DOHH2 (cell line): ENCODE data around the gene CTIF.

ENCODE experiments used
- H3F3A ChIP-seq: fragments of 200-600 bp; sonication (generic), shearing (Covaris generic); 2 replicates; pipeline ENCODE4 v1.6.0; 2016; ENCODE audit warnings: antibody characterized with exemption, mild to moderate bottlenecking; ENCODE audit not compliant: control insufficient read depth, insufficient read depth
- H3K27ac ChIP-seq: fragments of 200-600 bp; sonication (generic); 2 replicates; pipeline ENCODE4 v1.5.1; 2014; ENCODE audit warnings: low read depth, mild to moderate bottlenecking, low read length, moderate library complexity
- H3K27me3 ChIP-seq: fragments of 200-600 bp; sonication (generic); 2 replicates; pipeline ENCODE4 v1.6.1; 2014; ENCODE audit warnings: mild to moderate bottlenecking, low read length, mixed read lengths; ENCODE audit not compliant: control insufficient read depth
- H3K36me3 ChIP-seq: fragments of 200-600 bp; sonication (generic); 2 replicates; pipeline ENCODE4 v1.6.1; 2014; ENCODE audit warnings: mild to moderate bottlenecking, low read length, moderate library complexity, mixed read lengths; ENCODE audit not compliant: control insufficient read depth
- H3K4me1 ChIP-seq: fragments of 200-600 bp; sonication (generic); 2 replicates; pipeline ENCODE4 v1.6.1; 2014; ENCODE audit warnings: mild to moderate bottlenecking, low read length, mixed read lengths; ENCODE audit not compliant: control insufficient read depth
- H3K4me2 ChIP-seq: fragments of 200-600 bp; sonication (generic); 2 replicates; pipeline ENCODE4 v1.6.0; 2014; ENCODE audit warnings: mild to moderate bottlenecking, low read length, moderate library complexity
- H3K4me3 ChIP-seq: fragments of 200-600 bp; sonication (generic); 2 replicates; pipeline ENCODE4 v1.5.1; 2014; ENCODE audit warnings: mild to moderate bottlenecking, low read length, mixed read lengths
- H3K79me2 ChIP-seq: fragments of 200-600 bp; sonication (generic); 2 replicates; pipeline ENCODE4 v1.6.1; 2014; ENCODE audit warnings: mild to moderate bottlenecking, low read length, mixed read lengths; ENCODE audit not compliant: control insufficient read depth
- H3K9me2 ChIP-seq: fragments of 200-600 bp; sonication (generic); replicated peaks from 2 replicates; pipeline ENCODE4 v1.6.1; 2014; ENCODE audit warnings: mild to moderate bottlenecking, low read length, mixed read lengths; ENCODE audit not compliant: control insufficient read depth
- H3K9me3 ChIP-seq: fragments of 200-600 bp; sonication (generic); 2 replicates; pipeline ENCODE4 v1.6.1; 2014; ENCODE audit warnings: antibody characterized with exemption, low read length, mixed read lengths; ENCODE audit not compliant: control insufficient read depth, insufficient read depth
- H4K20me1 ChIP-seq: fragments of 200-600 bp; sonication (generic); 2 replicates; pipeline ENCODE4 v1.6.0; 2014; ENCODE audit warnings: low read depth, mild to moderate bottlenecking, antibody characterized with exemption, low read length, moderate library complexity; ENCODE audit not compliant: control insufficient read depth, insufficient read depth
- EZH2phosphoT487 ChIP-seq: fragments of 200-600 bp; sonication (generic); IDR thresholded peaks from 2 replicates; pipeline ENCODE4 v1.6.1; 2017; ENCODE audit warnings: borderline replicate concordance, mild to moderate bottlenecking, antibody characterized with exemption, low read length, moderate library complexity, mixed read lengths
- TF ChIP-seq, protein P1 (sequence below): fragments of 200-600 bp; sonication (generic); IDR thresholded peaks from one replicate; pipeline ENCODE4 v1.5.1; 2014; ENCODE audit warnings: antibody characterized with exemption, mild to moderate bottlenecking, low read depth, low read length; ENCODE audit not compliant: poor library complexity, severe bottlenecking

CTIF gene

DNA sequence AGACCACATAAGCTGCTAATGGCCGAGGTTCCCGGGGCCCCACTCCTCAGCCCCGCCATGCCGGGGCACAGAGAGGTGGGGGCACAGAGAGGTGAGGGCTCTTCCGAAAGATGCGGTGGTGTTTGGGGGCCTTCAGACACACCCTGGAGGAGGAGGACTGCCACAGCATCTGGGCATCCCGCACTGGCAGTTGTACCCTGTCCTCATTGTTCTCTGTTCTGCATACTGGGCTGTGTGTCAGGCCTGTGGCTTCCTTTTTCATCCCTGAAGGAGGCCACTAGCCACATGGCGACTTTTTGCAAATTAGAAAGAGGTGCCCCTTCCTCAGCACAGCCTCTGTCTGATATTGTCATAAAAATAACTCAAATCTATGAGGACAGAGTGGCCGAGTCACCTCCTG lies 150.1 kb downstream of the CTIF start:
- TF ChIP-seq, protein P1, sequence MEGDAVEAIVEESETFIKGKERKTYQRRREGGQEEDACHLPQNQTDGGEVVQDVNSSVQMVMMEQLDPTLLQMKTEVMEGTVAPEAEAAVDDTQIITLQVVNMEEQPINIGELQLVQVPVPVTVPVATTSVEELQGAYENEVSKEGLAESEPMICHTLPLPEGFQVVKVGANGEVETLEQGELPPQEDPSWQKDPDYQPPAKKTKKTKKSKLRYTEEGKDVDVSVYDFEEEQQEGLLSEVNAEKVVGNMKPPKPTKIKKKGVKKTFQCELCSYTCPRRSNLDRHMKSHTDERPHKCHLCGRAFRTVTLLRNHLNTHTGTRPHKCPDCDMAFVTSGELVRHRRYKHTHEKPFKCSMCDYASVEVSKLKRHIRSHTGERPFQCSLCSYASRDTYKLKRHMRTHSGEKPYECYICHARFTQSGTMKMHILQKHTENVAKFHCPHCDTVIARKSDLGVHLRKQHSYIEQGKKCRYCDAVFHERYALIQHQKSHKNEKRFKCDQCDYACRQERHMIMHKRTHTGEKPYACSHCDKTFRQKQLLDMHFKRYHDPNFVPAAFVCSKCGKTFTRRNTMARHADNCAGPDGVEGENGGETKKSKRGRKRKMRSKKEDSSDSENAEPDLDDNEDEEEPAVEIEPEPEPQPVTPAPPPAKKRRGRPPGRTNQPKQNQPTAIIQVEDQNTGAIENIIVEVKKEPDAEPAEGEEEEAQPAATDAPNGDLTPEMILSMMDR, result no peak
- no peak for TF ChIP-seq EZH2phosphoT487
- H3K4me2 ChIP-seq, result no peak overlapping the region
- no peaks in the 10 kb centered on the region for H3K79me2 ChIP-seq

DNA sequence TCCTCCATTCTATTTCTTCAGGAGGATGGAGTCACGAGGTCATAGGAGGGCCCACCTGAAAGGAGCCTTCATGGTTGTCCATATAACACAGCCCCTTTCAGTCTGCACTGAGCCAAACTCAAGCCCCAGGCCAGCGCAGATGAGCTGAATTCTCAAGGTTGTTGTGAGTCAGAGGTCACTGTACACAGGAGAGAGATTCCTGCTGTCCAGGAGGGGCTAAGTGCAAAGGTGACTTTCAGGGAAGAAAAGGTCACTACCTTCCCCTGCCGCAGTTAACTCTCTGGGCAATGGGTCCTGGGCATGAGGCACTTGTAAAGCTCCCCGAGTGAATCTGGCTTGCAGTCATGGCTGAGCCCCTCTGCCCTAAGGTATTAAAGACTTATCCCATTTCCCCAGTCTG lies 150.7 kb downstream of the CTIF start:
- Histone ChIP-seq H4K20me1 (no peaks in the 10 kb centered on the region), H3K27me3 (no peaks in the 10 kb centered on the region), H3K4me2 (no peak overlapping the region), H3K27ac (no peak overlapping the region), H3K36me3 (no peaks in the 10 kb centered on the region), H3K4me3 (no peak overlapping the region), H3K4me1 (no peaks in the 10 kb centered on the region), H3K79me2 (no peaks in the 10 kb centered on the region), H3K9me3 (no peaks in the 10 kb centered on the region), H3K9me2 (no peaks in the 10 kb centered on the region), H3F3A (no peaks in the 10 kb centered on the region)
- TF ChIP-seq EZH2phosphoT487, result no peak
- TF ChIP-seq, protein P1, result no peak

More for the DNA sequence above, 150.1 kb downstream of the CTIF start:
- Histone ChIP-seq H3K4me3 (no peak overlapping the region), H3K4me1 (no peaks in the 10 kb centered on the region), H3K27me3 (no peaks in the 10 kb centered on the region), H4K20me1 (no peaks in the 10 kb centered on the region), H3K9me2 (no peaks in the 10 kb centered on the region), H3F3A (no peaks in the 10 kb centered on the region), H3K9me3 (no peaks in the 10 kb centered on the region), H3K27ac (no peak overlapping the region), H3K36me3 (no peaks in the 10 kb centered on the region)

DNA sequence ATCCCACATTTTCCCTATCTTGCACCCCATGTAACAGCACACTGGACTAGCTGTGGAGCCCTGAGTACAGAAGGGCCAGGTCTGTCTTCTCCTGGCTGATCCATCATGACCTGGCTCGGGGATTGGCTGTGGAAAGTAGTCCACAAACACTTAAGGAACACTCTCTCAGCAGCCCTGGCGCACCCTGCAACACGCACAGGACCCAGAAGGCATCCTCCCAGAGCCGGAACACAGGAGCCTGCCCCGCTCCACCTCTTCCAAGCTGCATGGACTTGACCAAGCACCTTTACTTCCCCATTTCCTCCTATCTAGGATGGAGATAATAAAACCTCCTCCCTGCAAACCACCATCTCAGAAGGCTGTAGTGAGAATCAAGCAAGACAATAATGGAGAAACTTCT lies 151.7 kb downstream of the CTIF start:
- H3K27ac ChIP-seq, result no peak overlapping the region
- H3K36me3 ChIP-seq, result no peaks in the 10 kb centered on the region
- no peaks in the 10 kb centered on the region for H4K20me1 ChIP-seq
- no peak overlapping the region for H3K4me3 ChIP-seq
- H3K9me2 ChIP-seq, result no peaks in the 10 kb centered on the region
- H3K4me2 ChIP-seq, result no peak overlapping the region
- no peaks in the 10 kb centered on the region for H3K79me2 ChIP-seq
- H3K9me3 ChIP-seq, result no peaks in the 10 kb centered on the region
- H3K4me1 ChIP-seq, result no peaks in the 10 kb centered on the region
- H3K27me3 ChIP-seq, result no peaks in the 10 kb centered on the region
- no peak for TF ChIP-seq EZH2phosphoT487
- TF ChIP-seq, protein P1, result no peak
- H3F3A ChIP-seq, result no peaks in the 10 kb centered on the region

DNA sequence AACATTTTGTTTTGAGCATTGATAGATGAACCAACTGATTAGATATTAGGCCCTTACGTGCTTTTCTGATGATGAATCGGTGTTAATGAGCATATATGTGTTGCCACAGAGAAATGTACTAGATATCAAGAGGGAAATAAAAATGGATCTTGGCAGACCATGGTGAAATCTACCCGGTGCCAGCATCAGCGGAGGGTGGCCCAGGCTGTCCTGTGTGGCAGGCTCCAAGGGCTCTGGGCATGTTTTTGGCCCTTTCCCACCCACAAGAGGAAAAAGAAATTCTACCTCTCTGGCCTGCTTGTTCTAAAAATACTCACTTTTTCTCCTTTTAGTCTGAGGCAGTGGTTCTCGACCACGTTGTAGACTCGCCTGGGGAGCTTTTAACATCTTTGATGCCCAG lies 154.2 kb downstream of the CTIF start:
- Histone ChIP-seq H3K27me3 (no peaks in the 10 kb centered on the region), H3K4me1 (no peaks in the 10 kb centered on the region), H3K79me2 (no peaks in the 10 kb centered on the region), H4K20me1 (no peaks in the 10 kb centered on the region), H3K4me2 (no peak overlapping the region), H3K4me3 (no peak overlapping the region), H3K36me3 (no peaks in the 10 kb centered on the region), H3F3A (no peaks in the 10 kb centered on the region), H3K9me2 (no peaks in the 10 kb centered on the region), H3K9me3 (no peaks in the 10 kb centered on the region), H3K27ac (no peak overlapping the region)
- TF ChIP-seq, protein P1, result no peak
- no peak for TF ChIP-seq EZH2phosphoT487
